Measurements from ENCODE around the gene THAP3.
A peak's percentile ranks its signal among the peaks of the same experiment; 100 is the strongest.
"Not testable (repeated sequence)": the region's sequence is repeated elsewhere in the genome, so short reads cannot be mapped to it uniquely, and the experiment has no call there.

Gene THAP3

DNA sequence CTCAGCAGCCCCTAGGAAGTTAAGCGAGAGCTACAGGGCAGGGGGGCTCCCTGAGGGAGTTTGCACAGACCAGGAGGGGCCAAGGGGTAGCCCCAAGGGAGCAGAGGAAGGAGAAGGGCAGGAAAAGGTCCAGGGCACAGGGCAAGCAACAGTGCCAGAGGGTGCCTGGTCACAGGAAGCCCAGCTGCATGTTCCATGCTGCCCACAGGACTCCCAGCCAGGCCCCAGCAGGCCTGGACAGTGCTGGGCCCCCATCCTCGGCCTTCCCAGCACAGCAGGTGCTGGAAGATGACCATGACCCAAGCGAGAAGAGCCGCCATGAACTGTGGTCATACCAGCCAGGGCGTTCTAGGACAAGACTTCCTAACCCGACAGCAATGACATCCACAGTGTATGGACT lies 33.0 kb upstream of the THAP3 start:
- no peak for DNase-seq

- no peak for DNase-seq
Observed at GRCh38 chr1:6592441-6592840, 32.2 kb upstream of the THAP3 start.

DNA sequence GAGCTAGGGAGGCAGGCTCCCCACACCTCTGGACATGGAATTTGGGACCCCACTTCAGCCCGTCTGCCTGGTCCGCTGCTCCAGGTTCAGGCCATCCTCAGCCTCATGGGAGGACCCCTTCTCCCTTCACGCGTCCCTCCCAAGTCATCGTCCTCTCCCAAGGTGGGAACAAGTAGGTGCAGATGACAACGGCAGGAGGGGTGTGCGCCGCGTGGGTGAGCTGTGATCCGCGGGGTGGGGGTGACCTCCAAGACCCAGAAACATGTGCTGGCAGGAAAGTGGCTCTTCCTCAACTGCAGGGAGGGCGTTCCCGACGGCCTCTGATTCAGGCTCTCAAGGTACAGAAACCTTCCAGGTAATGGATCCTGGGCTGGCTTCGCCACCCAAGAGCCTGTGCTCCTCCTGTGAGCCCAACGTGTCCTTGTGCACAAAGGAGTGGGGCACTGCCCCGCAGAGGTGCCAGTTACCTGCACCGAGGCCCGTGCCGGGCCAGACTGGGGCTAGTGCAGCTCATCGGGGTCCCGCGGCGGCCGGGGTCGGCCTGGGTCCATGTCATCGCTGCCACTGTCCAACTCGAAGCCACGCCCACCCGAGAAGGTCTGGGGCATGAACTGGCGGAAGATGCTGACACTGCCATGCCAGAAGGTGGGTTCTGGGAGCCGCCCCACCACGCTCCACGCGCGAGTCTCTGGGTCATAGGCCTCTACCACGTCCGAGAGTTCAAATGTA lies 31.6 kb upstream of the THAP3 start:
- no peak for DNase-seq

DNA sequence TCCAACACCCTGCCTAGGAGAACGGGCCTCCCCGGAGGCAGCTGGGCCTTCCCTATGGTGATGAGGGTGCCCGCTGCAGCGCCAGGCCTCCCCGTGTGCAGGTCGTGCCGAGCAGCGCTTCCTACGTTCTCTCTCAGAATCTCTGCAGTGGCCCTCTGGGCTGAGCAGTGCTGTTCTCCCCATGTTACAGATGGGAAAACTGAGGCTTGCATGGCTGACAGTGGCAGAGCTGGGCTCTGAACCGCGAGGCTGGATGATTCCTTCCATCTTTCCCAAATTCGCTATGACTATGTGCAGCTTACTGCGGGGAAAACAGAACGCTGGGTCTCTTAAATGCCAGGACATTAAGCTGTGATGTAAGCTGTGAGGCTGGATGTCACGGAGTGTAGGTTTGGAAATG lies 30.9 kb upstream of the THAP3 start:
- DNase-seq: no peak

- DNase-seq: peak; percentile 62
Observed at GRCh38 chr1:6594977-6595740, 29.5 kb upstream of the THAP3 start.

DNA sequence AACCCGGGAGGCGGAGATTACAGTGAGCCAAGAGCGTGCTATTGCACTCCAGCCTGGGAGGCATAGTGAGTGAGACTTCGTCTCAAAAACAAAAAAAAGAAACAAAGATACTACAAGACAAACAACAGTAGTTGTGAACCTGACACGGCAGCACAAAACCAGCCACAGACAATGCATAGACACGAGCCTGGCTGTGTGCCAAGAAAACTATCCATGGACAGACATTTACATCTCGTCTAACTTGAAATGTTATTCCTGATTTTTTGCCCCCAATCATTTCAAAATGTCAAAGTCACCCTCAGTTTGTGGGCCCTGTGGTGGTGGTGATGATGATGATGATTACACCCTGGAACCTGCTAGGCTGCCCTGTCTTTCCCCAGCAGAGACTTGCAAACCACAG lies 28.3 kb upstream of the THAP3 start:
- no peak for DNase-seq

DNA sequence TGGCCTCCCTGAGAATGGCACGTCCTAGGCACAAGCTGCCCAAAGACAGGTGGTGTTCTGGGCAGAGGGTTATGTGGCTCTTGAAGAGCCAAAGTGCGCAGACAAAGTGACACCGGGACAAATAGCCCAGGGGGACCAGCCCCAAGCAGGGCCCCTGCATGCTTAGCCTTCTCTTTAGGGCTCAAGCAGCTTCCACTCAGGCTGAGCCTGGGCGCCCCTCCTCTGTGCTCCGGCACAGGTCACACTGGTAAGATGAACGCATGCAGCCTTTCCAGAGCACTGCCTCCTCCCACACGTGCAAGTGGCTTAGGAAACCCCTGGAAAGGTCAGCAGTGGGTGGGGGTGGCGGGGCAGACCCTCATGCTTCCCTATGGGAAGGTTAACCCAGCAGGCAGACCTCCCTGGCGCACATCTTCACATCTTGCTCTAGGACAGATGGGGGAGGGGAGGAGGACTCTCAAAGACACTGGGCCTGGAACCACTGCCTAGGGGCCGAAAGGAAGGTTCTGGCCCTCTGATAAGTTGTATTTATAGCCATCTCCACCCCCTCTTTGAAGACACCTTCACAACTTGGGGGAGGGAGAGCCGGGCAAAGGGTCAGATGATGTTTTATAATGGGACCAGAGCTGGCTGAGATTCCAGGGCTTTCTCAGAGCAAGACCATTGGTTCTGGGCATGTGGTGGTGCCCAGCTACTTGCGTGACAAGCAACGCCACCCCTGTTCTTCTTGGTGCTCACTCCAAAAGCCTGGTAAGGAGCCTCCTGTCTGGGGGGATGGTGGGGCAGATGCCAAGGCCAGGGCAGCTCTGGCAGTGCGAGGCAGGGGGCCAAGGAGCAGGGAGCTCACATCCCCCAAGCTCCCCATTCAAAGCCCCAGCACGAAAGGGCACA lies 27.5 kb upstream of the THAP3 start:
- no peak for DNase-seq

DNA sequence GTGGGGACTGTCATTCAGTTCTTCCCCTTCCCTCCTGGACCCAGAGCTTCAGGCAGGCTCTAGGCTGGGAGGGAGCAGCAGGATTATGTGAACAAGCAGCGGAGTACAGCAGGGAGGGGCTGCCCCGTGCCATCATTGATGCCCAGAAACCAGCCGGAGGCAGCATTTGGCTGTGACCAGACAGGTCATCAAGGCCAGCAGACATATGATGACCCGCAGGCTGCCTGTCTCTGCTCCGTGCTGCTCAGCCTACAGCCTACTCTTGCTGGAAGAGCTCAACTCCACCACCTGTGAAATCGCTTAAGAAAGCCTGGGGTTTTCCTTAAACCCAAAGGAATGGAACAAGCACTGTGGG lies 26.9 kb upstream of the THAP3 start:
- no peak for DNase-seq

- DNase-seq: no peak
Observed at GRCh38 chr1:6599141-6599975, 25.3 kb upstream of the THAP3 start.

GRCh38 chr1:6599991-6600390 lies 24.7 kb upstream of the THAP3 start:
- DNase-seq: not testable (repeated sequence)

DNA sequence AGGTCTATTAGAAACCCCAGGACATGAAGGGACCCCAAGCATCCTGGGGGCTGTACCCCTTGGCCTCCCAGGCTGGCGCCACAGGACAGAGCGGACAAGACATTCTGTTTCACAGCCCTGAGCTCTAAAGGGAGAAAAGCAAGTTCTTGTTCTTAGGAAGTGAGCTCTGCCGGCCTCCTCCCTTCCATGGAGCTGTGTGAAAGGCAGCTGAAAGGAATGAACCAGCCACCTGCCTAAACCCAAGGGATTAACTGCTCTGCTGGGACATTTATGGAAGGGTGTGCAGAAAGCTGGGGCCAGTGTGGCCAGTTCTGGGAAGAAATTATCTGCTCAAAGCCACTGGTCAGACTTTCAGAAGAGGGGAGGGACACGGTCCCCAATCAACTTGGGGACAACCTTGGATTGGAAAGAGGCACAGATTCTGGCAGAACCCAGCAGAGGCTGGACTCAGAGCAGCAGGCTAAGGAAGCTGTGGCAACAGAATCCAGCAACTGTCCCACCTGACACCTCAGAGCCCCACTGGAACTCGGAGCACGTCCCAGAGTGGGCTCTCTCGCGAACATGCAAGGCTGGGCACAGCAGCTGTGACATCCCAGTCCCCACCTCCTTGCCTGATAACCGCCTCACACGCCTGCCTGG lies 24.1 kb upstream of the THAP3 start:
- no peak for DNase-seq

DNA sequence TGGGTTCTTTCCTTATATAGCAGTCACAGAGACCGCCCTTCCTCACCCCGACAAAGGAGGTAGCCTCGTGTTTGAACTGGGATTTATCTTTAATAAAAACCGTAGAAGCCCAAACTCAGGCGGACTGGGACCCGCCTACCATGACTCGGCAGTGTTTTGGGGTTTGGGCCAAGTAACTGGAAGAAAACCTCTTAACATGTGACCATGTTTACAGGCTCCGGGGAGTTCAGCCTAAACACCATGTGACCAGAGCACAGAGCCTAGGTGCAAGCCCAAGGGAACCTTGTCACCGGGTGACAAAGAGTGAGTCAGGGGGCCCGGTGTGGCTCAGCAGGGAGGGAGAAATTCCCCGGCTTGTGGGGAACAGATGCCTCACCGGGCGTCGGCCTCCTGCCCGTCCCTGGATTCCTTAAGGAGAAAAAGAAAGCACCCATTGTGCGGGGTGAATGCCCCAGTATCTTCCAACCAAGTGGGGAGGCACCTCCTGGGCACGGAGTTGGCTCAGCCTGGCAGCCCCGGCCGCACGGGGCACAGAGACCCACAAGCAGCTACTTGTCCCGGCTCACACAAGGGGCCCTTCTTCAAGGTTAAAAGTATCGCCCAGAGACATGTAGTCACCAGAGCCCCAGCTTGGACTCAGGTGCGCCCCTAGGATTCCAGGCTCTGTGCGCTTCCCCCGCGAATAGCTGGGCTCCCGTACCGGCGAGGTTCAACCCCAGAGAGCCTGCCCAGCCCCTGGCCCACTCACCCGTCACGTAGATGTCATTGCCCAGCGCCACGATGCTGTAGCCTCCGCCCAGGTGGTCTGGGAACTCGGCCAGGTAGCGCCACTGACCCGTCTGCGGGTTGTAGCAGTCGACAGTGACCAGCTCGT lies 23.4 kb upstream of the THAP3 start:
- DNase-seq: peak; percentile 78

DNA sequence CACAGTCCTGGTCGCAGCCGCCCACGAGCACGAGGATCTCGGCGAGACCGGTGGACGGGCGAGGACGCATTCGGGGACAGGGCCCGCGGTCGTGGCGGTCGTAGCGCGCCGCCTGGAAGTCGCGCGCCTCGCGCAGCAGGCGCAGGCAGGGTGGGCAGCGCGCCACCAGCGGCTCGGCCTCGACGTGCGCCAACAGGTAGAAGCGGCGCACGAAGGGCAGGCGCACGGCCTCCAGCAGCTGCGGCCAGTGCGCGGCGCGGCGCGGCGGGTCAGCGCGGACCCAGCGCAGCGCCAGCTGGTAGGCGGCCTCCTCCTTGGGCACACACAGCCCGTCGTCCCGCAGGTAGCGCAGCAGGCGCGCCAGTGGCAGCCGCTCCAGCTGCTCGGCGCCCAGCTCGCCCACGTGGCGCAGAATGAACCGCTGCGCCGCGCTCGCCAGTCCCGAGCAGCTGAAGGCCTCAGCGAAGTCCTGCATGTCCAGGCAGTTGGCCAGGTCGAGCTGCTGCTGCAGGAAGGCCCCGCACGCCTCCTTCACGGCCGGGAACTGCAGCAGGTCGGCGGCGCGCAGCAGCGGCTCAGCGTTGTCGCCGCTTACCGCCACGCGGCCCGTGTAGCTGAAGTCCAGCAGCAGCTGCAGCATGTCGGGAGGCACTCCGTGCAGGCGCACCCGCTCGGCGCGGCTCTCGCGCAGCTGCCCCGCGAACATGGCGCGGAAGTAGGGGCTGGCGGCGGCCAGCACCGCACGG lies 22.6 kb upstream of the THAP3 start:
- peak; percentile 92 for DNase-seq

GRCh38 chr1:6602669-6603237 lies 21.9 kb upstream of the THAP3 start, which contains the start of gene KLHL21:
KLHL21 (minus strand) TSS chr1:6602869; CDS start chr1:6602817, 52 bp downstream.
- peak; percentile 95 for DNase-seq

DNA sequence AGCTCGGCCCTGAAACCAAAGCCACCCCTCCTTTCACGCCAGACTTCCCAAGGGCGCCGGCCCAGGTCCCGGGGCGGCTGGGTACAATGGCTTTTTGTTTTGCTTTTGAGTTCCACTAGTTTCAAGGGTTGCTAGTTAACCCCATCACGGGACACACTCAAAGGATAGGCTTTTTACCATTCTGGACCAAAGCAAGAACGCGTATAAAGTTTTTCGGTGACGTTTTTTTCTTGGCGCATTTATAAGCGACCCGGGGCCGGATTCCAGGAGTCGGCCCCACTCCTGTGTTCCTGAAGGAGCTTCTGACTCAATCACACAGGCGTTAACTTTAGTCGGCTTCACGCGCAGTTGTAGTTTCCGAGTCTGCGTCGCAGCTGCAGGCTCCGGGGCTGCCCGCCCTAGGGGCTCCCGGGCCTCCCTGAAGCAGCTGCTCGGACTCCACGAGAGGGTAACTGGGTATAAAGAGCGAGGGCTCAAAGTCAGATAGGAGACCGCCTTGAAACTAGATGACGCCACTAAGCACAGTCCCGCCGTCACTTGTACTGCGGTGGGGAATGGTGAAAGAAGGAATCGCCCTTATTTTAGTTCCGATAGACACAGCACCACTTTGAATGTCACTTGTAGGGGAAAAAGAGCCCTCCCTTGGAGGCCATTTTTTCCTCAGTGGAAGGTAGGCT lies 21.3 kb upstream of the THAP3 start:
- DNase-seq: peak; percentile 77

- no peak for DNase-seq
Observed at GRCh38 chr1:6603915-6604558, 20.6 kb upstream of the THAP3 start.

DNA sequence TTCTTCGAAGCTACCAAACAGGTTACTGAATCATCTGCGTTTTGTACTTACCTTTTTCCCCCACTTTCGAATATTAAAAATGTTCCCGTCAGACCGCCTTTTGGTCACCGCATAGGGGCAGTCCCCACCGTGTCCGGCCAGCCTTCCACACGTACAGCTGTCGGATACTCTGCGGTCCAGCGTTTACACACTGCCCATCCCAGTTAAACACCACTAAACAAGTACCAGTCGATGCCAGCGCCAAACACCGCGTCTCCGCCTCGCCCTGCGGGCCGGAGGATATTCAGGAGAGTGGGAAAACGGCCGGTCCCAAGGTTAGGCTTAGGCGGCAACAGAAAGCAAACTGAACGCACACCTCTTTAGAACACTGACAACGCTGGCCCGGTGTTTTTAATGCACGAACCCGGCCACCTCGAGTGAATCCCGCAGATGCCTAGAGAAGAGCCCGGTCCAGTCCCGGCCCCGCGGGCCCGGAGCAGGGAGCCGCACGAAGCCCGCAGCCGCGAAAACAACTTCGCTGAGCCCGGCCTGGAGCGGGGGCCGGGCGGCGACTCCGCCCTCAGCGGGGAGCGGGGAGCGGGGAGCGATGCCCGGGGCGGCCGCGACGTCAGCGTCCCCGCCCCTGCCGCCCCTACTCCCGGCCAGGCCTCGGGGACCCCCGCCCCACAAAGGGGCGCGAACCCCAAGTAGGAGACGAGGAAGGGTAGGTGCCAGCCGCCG lies 11.9 kb upstream of the THAP3 start:
- DNase-seq: peak; percentile 86

Data from DMS53 (cell line).